Measurements from ENCODE around the gene CCM2L. TPM values are rescaled to one million over a fixed set of nuclear protein-coding genes. Genes with fewer than 3 reads are reported as not detected.

The CCM2L gene
- total RNA-seq, 1 donor = not detected

DNA sequence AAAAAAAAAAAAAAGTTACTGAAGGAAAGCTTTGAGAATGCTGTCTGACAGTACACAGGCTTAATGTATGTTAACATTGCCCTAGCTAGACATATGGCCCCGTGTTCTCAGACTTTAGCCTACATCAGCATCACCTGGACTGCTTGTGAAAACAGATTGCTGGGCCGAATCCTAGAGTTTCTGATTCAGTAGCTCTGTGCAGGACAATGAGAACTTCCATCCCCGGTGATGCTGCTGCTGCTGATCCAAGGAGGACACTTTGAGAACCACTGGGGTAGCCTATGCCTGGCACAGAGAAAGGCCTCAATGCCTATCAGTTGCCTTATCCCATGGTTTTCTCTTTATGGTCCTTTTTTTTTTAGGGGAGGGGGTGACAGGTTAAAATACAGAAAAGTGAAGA is 43.4 kb downstream of the CCM2L start:
- DNase-seq (ENCODE audit: low read depth) = no peak
- TF ChIP-seq, protein P1, sequence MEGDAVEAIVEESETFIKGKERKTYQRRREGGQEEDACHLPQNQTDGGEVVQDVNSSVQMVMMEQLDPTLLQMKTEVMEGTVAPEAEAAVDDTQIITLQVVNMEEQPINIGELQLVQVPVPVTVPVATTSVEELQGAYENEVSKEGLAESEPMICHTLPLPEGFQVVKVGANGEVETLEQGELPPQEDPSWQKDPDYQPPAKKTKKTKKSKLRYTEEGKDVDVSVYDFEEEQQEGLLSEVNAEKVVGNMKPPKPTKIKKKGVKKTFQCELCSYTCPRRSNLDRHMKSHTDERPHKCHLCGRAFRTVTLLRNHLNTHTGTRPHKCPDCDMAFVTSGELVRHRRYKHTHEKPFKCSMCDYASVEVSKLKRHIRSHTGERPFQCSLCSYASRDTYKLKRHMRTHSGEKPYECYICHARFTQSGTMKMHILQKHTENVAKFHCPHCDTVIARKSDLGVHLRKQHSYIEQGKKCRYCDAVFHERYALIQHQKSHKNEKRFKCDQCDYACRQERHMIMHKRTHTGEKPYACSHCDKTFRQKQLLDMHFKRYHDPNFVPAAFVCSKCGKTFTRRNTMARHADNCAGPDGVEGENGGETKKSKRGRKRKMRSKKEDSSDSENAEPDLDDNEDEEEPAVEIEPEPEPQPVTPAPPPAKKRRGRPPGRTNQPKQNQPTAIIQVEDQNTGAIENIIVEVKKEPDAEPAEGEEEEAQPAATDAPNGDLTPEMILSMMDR (IDR thresholded peaks at IDR 0.05; ENCODE audit: insufficient read depth, low read depth, low read length) = no peak
- no peak overlapping the region for H3K4me3 ChIP-seq (ENCODE audit: low read depth, low read length)

DNA sequence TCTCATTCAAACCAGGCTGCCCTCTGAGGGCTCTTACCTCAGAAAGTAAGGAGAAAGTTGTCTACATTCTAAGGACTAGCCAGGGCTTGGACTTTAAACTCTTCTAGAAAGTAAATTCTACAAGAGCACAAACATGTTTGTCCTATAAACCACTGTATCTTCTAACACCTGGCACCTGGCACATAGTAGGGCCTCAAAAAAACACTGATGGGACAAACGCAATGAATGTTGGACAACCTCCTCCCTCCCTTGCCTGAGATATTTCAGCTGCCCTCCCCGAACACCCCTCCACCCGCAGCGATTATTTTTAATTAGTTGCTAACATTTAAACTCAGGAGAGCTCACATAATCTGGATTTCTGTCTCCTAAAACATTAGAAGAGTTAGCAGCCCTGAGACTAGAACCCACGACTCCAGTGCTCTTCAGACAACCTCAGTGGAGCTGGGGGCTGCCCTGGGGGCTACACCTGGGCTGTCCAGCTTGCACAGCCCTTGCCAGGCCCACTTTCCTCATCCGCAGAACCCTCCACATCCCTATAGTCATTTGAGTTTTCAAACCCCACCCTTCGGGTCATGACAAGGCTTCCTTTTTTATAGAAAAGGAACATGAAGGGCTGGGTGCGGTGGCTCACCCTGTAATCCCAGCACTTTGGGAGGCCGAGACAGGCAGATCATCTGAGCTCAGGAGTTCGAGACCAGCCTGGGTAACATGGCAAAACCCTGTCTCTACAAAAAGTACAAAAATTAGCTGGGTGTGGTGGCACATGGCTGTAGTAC is 46.7 kb downstream of the CCM2L start:
- no peak overlapping the region for H3K4me3 ChIP-seq (ENCODE audit: low read depth, low read length)
- no peak for DNase-seq (ENCODE audit: low read depth)
- TF ChIP-seq, protein P1 (IDR thresholded peaks at IDR 0.05; ENCODE audit: insufficient read depth, low read depth, low read length) = no peak

DNA sequence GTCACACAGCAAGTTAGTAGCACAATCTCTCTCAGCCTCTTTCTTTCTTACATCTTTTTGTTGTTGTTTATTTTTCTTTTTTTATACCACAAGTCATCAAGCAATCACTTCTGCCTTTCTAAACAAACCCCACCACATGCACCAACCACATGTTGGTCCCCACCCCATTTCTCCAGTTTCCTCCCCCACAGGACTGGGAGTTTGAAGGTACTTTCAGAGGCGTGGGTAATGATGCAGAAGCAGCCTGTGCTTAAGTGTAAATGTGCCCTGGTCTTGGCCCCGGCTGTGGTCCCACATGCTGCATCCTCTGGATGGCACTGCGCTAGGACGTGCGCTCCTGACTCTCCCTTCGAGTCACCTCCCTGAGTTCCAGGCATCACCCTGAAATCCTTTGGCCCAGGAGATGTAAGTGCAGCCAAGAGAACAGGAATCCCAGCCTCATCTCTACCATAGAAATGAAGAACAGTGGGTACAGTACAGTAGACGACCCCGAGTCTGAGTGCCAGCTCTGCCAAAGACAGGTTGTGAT is 47.5 kb downstream of the CCM2L start:
- TF ChIP-seq, protein P1 (IDR thresholded peaks at IDR 0.05; ENCODE audit: insufficient read depth, low read depth, low read length) = no peak
- DNase-seq (ENCODE audit: low read depth) = no peak
- no peak overlapping the region for H3K4me3 ChIP-seq (ENCODE audit: low read depth, low read length)

DNA sequence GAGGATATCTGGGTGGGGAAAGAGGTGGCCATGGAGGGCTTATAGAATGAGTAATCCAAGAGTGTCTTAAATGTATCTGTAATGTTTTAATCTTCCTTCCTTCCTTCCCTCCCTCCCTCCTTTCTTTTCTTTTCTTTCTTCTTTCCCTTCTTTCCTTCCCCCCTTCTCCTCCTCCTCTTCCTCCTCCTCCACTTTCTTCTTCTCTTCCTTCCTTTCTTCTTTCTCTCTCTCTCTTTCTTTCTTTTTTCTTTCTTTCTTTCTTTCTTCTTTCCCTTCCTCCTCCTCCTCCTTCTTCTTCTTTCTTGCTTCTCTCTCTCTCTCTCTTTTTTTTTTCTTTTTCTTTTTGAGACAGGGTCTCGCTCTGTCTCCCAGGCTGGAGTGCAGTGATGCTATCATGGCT is 49.0 kb downstream of the CCM2L start:
- DNase-seq (ENCODE audit: low read depth) = no peak
- H3K4me3 ChIP-seq (ENCODE audit: low read depth, low read length) = no peak overlapping the region
- TF ChIP-seq, protein P1 (IDR thresholded peaks at IDR 0.05; ENCODE audit: insufficient read depth, low read depth, low read length) = no peak

DNA sequence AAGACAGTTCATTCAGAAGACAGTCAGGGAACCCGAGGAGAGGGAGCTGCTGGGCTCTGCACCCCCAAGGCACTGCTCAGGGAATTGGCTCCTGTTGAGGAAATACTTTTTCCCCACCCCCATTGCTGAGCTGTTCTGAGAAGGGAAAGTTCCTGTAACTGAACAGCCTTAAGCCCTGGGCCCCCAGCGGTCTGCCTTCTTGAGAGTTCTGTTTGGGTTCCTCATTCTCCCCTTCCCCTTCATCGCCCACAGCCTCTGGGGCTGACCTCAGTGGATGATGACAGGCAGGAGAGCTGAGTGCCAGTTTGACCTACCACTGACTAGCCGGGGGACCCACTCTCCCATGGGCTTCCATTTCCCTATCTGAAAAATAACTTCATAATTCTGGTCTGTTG is 52.5 kb downstream of the CCM2L start:
- no peak for DNase-seq (ENCODE audit: low read depth)
- H3K4me3 ChIP-seq (ENCODE audit: low read depth, low read length) = no peak overlapping the region
- TF ChIP-seq, protein P1 (IDR thresholded peaks at IDR 0.05; ENCODE audit: insufficient read depth, low read depth, low read length) = no peak

DNA sequence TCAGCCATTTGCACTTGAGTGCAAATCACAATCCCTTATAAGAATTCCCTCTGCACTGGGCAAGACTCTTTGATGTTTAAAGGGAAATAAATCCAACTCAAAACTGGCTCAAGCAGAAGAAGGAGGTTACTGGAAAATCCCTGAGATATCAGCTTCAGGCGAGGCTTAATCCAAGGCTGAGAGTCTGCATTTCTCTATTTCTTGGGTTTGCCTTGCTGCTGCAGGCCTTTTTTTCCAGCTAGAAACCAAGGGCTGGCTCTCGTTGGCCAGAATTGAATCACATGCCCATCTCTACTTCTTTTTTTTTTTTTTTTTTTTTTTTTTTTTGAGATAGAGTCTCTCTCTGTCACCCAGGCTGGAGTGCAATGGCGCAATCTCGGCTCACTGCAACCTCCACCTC is 53.5 kb downstream of the CCM2L start:
- H3K4me3 ChIP-seq (ENCODE audit: low read depth, low read length) = no peak overlapping the region
- no peak for DNase-seq (ENCODE audit: low read depth)
- TF ChIP-seq, protein P1 (IDR thresholded peaks at IDR 0.05; ENCODE audit: insufficient read depth, low read depth, low read length) = no peak

Measured in fibroblast of villous mesenchyme (primary cell).